Fibroblast of the aortic adventitia (primary cell): ENCODE results near the gene NRXN3. TPM values are rescaled to one million over a fixed set of nuclear protein-coding genes. Genes with fewer than 3 reads are reported as not detected.

ENCODE experiments used
- DNase-seq: peaks from one replicate; pipeline ENCODE4 v3.0.0-alpha.2; 2010; ENCODE audit warnings: low read depth
- H3K4me3 ChIP-seq: 2 replicates; pipeline ENCODE4 v1.5.1; 2011; ENCODE audit warnings: low read depth, mild to moderate bottlenecking, control low read depth, low read length, moderate library complexity
- CTCF ChIP-seq: IDR thresholded peaks from 2 replicates; pipeline ENCODE4 v1.5.1; 2011; ENCODE audit warnings: mild to moderate bottlenecking, low read length, control low read depth, inconsistent platforms; ENCODE audit not compliant: insufficient read depth
- total RNA-seq: library from RNA; depleted of rRNA; stranded (reverse); fragments of >200 nt; gene quantifications from 2 replicates; pipeline ENCODE4 v1.2.3, GENCODE V29; 2012; ENCODE audit warnings: low replicate concordance

NRXN3 gene
- total RNA-seq, 1 donor, result 0.18 TPM

DNA sequence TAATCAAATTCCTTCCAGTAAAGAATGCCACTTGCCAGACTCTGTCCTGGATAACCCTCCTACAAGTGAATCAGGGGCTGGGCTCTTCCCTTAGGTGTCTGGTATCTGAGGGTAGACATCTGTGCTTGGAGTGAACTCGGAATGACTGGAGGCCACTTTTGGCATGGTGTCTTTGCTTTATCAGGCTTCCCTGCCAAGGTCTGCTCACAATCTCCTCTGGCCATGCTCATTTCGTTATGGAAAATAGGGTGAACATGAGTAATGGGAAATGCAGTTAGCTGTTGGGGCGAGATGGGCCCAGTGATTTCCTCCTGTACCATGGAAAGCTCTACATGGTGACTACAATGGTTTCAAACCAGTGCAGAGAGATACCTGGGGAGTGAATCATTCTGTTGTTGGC lies 212.9 kb downstream of the NRXN3 start:
- H3K4me3 ChIP-seq, result no peak overlapping the region
- TF ChIP-seq CTCF, result no peak
- no peak for DNase-seq

- TF ChIP-seq CTCF, result no peak
- H3K4me3 ChIP-seq, result no peak overlapping the region
- DNase-seq, result no peak
Observed at GRCh38 chr14:78398216-78398615, 228.0 kb downstream of the NRXN3 start.

GRCh38 chr14:78399316-78399889 lies 229.2 kb downstream of the NRXN3 start:
- peak; percentile 12 for DNase-seq
- no peak for TF ChIP-seq CTCF
- H3K4me3 ChIP-seq, result no peak overlapping the region

- no peak for TF ChIP-seq CTCF
- DNase-seq, result no peak
Observed at GRCh38 chr14:78401866-78402265, 231.7 kb downstream of the NRXN3 start.

GRCh38 chr14:78403278-78403815 lies 233.2 kb downstream of the NRXN3 start:
- DNase-seq, result peak; percentile 11
- H3K4me3 ChIP-seq, result no peak overlapping the region
- no peak for TF ChIP-seq CTCF

More at GRCh38 chr14:78401866-78402265, 231.7 kb downstream of the NRXN3 start:
- H3K4me3 ChIP-seq, result no peak overlapping the region

DNA sequence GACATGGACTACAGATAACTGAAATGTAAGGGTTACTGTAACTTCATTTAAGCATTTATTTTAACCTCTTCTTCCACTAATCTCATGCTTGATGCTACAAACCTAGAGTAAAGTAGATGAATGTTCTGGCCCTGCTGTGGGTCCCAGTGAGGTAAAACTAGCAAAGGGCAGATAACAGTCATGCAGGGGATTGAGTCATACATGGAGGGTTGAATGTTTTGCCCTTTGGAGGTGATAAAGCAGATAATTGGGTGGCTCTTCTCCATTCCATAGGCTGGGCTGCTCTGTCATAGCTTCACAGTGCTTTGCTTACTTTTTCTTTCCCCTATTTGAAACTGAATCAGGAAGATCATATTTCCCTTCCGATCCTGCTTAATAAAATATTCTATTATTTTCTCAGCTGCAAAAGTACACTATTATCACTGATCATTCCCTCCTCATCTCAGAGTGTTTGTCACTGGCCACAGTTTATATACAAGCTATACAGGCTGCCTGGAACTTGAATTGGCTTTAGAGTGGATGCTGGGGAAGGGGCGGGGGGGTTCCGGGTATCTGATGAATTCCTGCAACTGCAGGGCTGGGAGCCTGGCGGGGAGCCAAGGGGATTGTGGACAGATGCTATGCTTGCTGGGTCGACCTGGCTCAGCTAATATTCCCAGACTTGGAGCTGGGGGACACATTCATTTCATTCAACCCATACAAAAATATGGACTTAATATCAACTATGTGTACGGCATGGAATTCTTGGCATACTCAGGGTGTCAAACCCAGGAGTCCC lies 235.1 kb downstream of the NRXN3 start:
- no peak for DNase-seq
- no peak for TF ChIP-seq CTCF
- H3K4me3 ChIP-seq, result no peak overlapping the region
